HepG2 (cell line): ENCODE measurements around the gene RTEL1. TPM values are rescaled to one million over a fixed set of nuclear protein-coding genes. Genes with fewer than 3 reads are reported as not detected.

Source experiments
- ADNP ChIP-seq: sonication (generic); formaldehyde crosslinking; IDR thresholded peaks from 2 replicates; pipeline ENCODE4 v1.4.0; 2020; ENCODE audit warnings: missing genetic modification reagents
- ATM ChIP-seq: fragments of 450-650 bp; IDR thresholded peaks from 2 replicates; pipeline ENCODE4 v1.7.1; 2017; ENCODE audit warnings: mild to moderate bottlenecking, borderline replicate concordance
- BRD4 ChIP-seq: sonication (generic); formaldehyde crosslinking; IDR thresholded peaks from 2 replicates; pipeline ENCODE4 v1.4.0; 2020; ENCODE audit warnings: missing genetic modification reagents
- CEBPG ChIP-seq: IDR thresholded peaks from 2 replicates; pipeline ENCODE4 v1.6.1; 2016
- FOXA1 ChIP-seq, 2 experiments: fragments of 450-650 bp in 1 of 2; sonication (generic) in 1 of 2; formaldehyde crosslinking in 1 of 2; IDR thresholded peaks; 2 replicates each; pipeline versions ENCODE4 v1.4.0 to v1.6.1; 2016 to 2020; ENCODE audit warnings: missing genetic modification reagents in 1 of 2
- KLF12 ChIP-seq: sonication (generic); formaldehyde crosslinking; IDR thresholded peaks from 2 replicates; pipeline ENCODE4 v1.4.0; 2020; ENCODE audit warnings: missing genetic modification reagents, borderline replicate concordance
- KMT2A ChIP-seq: sonication (generic); formaldehyde crosslinking; IDR thresholded peaks from 2 replicates; pipeline ENCODE4 v1.4.0; 2020; ENCODE audit warnings: missing genetic modification reagents
- MIER2 ChIP-seq: IDR thresholded peaks from 2 replicates; pipeline ENCODE4 v1.6.1; 2016; ENCODE audit warnings: missing biosample characterization, missing genetic modification reagents
- NCOA5 ChIP-seq: sonication (generic); formaldehyde crosslinking; IDR thresholded peaks from 2 replicates; pipeline ENCODE4 v1.4.0; 2020; ENCODE audit warnings: missing genetic modification reagents
- NCOR1 ChIP-seq: fragments of 200-600 bp; sonication (generic); IDR thresholded peaks from 2 replicates; pipeline ENCODE4 v1.7.0; 2017; ENCODE audit warnings: antibody characterized with exemption, low read length, borderline replicate concordance
- NKX3-1 ChIP-seq: sonication (generic); formaldehyde crosslinking; IDR thresholded peaks from 2 replicates; pipeline ENCODE4 v1.5.0; 2020; ENCODE audit warnings: missing genetic modification reagents
- PRMT3 ChIP-seq: sonication (generic); formaldehyde crosslinking; IDR thresholded peaks from 2 replicates; pipeline ENCODE4 v1.8.1; 2022; ENCODE audit warnings: low read depth, mild to moderate bottlenecking, moderate library complexity, missing genetic modification reagents, borderline replicate concordance
- SMARCE1 ChIP-seq: fragments of 450-650 bp; IDR thresholded peaks from 2 replicates; pipeline ENCODE4 v1.6.1; 2017; ENCODE audit warnings: borderline replicate concordance
- SSRP1 ChIP-seq: IDR thresholded peaks from 2 replicates; pipeline ENCODE4 v1.6.1; 2016; ENCODE audit warnings: control low read depth
- TOPORS ChIP-seq: sonication (generic); formaldehyde crosslinking; IDR thresholded peaks from 2 replicates; pipeline ENCODE4 v1.8.0; 2023; ENCODE audit warnings: mild to moderate bottlenecking, missing genetic modification reagents
- ZFYVE20 ChIP-seq: sonication (generic); formaldehyde crosslinking; IDR thresholded peaks from 2 replicates; pipeline ENCODE4 v1.8.0; 2023; ENCODE audit warnings: low read depth, mild to moderate bottlenecking, moderate library complexity, missing genetic modification reagents, borderline replicate concordance
- ZNF180 ChIP-seq: sonication (generic); formaldehyde crosslinking; IDR thresholded peaks from 2 replicates; pipeline ENCODE4 v1.4.0; 2020; ENCODE audit warnings: low read depth, missing genetic modification reagents, borderline replicate concordance
- ZNF335 ChIP-seq: sonication (generic); formaldehyde crosslinking; IDR thresholded peaks from 2 replicates; pipeline ENCODE4 v1.4.0; 2020; ENCODE audit warnings: missing genetic modification reagents
- ZNF432 ChIP-seq: sonication (generic); formaldehyde crosslinking; IDR thresholded peaks from 2 replicates; pipeline ENCODE4 v1.5.0; 2020; ENCODE audit warnings: missing genetic modification reagents, mild to moderate bottlenecking, borderline replicate concordance
- ZNF510 ChIP-seq: sonication (generic); formaldehyde crosslinking; IDR thresholded peaks from 2 replicates; pipeline ENCODE4 v1.4.0; 2020; ENCODE audit warnings: low read depth, mild to moderate bottlenecking, missing genetic modification reagents
- ZNF546 ChIP-seq: sonication (generic); formaldehyde crosslinking; conservative IDR thresholded peaks from 2 replicates; pipeline ENCODE4 v1.8.1; 2023; ENCODE audit warnings: mild to moderate bottlenecking, missing genetic modification reagents
- ZNF788 ChIP-seq: sonication (generic); formaldehyde crosslinking; IDR thresholded peaks from 2 replicates; pipeline ENCODE4 v1.5.0; 2020; ENCODE audit warnings: mild to moderate bottlenecking, missing genetic modification reagents, borderline replicate concordance
- polyA plus RNA-seq, 8 experiments: library from polyadenylated mRNA; depleted of rRNA in 3 of 8; stranded (reverse) in 7 of 8; unstranded in 1 of 8; fragments of >200 nt; fragmentation: Illumina TruSeq in 4 of 8; extraction: Trizol in 4 of 8; gene quantifications; 2 replicates each; pipeline versions ENCODE4 v1.2.1 to v1.2.3, GENCODE V29; 2011 to 2016; ENCODE audit warnings: low read depth in 4 of 8, missing spikeins in 1 of 8, mixed read lengths in 1 of 8; ENCODE audit not compliant: insufficient read depth in 1 of 8
- total RNA-seq, 5 experiments: library from RNA; depleted of rRNA; stranded (reverse); fragments of >200 nt; fragmentation: Illumina TruSeq; extraction: Trizol; gene quantifications; 2 replicates each; pipeline ENCODE4 v1.2.3, GENCODE V29; 2016; ENCODE audit warnings: low read depth in 1 of 5
- TF ChIP-seq, protein P1 (sequence below): sonication (generic); formaldehyde crosslinking; IDR thresholded peaks from 2 replicates; pipeline ENCODE4 v1.5.0; 2020; ENCODE audit warnings: mild to moderate bottlenecking, missing genetic modification reagents
- TF ChIP-seq, protein P2 (sequence below): sonication (generic); formaldehyde crosslinking; IDR thresholded peaks from 2 replicates; pipeline ENCODE4 v1.8.1; 2023; ENCODE audit warnings: mild to moderate bottlenecking, missing genetic modification reagents
- TF ChIP-seq, protein P3 (sequence below): sonication (generic); formaldehyde crosslinking; IDR thresholded peaks from 2 replicates; pipeline ENCODE4 v1.4.0; 2020; ENCODE audit warnings: missing genetic modification reagents
- TF ChIP-seq, protein P4 (sequence below): IDR thresholded peaks from 2 replicates; pipeline ENCODE4 v1.6.1; 2016; ENCODE audit warnings: mild to moderate bottlenecking, missing biosample characterization, missing genetic modification reagents

RTEL1 gene
- total and polyA plus RNA-seq, 2 of the 13 experiments (the other 11 are each of a cell fraction or from before 2014, with no cell fraction given): 21.8 to 36.4 TPM

DNA sequence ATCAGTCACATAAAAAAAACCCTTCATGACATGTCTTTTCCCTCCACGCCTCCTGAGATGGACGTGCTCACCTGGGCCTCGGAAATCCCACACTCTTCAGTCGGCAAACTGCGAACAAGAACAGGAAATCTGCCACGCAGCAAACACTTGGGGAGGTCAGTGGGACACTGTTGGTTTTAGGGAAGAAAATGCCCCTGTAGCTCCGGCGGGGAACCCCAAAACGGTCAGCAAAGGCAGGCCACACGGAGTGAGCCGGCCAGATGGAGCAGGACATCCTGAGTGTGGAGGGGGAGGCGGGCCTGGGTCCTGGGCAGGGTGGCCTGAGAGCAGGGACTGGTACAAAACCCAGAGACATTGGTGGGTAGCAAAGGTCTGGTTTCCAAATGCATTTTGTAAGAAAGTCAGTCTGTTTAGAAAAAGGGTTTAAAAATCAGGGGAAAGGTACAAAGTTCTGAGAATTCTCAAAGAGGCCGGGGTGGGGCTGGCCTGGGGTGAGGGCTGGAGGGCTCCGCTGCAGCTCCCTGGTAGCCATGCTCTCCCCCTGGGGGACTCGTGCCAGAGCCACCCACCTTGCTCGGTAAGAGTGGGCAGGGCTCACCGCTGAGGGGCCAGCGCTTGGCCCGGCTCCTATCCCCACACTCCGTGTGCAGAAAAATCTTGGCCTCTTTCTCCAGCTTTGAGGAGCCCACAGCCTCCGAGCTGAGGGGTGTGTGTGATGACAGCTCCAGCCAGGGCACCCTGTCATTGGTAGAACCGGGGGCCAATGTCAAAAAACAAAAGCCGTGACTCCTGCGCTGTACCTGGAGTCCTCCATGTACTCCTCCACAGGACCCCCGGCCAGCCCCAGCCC is 86.7 kb downstream of the RTEL1 start (continued):
- TF ChIP-seq, protein P1, sequence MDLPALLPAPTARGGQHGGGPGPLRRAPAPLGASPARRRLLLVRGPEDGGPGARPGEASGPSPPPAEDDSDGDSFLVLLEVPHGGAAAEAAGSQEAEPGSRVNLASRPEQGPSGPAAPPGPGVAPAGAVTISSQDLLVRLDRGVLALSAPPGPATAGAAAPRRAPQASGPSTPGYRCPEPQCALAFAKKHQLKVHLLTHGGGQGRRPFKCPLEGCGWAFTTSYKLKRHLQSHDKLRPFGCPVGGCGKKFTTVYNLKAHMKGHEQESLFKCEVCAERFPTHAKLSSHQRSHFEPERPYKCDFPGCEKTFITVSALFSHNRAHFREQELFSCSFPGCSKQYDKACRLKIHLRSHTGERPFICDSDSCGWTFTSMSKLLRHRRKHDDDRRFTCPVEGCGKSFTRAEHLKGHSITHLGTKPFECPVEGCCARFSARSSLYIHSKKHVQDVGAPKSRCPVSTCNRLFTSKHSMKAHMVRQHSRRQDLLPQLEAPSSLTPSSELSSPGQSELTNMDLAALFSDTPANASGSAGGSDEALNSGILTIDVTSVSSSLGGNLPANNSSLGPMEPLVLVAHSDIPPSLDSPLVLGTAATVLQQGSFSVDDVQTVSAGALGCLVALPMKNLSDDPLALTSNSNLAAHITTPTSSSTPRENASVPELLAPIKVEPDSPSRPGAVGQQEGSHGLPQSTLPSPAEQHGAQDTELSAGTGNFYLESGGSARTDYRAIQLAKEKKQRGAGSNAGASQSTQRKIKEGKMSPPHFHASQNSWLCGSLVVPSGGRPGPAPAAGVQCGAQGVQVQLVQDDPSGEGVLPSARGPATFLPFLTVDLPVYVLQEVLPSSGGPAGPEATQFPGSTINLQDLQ: no peak; the same call in 1 of the 2 replicates
- TF ChIP-seq ADNP (CRISPR knock-in tag): no peak
- TF ChIP-seq, protein P2, sequence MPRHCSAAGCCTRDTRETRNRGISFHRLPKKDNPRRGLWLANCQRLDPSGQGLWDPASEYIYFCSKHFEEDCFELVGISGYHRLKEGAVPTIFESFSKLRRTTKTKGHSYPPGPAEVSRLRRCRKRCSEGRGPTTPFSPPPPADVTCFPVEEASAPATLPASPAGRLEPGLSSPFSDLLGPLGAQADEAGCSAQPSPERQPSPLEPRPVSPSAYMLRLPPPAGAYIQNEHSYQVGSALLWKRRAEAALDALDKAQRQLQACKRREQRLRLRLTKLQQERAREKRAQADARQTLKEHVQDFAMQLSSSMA (CRISPR knock-in tag): no peak
- no peak for TF ChIP-seq CEBPG (CRISPR knock-in tag)
- TF ChIP-seq ZNF335 (CRISPR knock-in tag): no peak
- TF ChIP-seq MIER2 (CRISPR knock-in tag): no peak
- no peak for TF ChIP-seq NCOA5 (CRISPR knock-in tag)
- TF ChIP-seq, protein P3, sequence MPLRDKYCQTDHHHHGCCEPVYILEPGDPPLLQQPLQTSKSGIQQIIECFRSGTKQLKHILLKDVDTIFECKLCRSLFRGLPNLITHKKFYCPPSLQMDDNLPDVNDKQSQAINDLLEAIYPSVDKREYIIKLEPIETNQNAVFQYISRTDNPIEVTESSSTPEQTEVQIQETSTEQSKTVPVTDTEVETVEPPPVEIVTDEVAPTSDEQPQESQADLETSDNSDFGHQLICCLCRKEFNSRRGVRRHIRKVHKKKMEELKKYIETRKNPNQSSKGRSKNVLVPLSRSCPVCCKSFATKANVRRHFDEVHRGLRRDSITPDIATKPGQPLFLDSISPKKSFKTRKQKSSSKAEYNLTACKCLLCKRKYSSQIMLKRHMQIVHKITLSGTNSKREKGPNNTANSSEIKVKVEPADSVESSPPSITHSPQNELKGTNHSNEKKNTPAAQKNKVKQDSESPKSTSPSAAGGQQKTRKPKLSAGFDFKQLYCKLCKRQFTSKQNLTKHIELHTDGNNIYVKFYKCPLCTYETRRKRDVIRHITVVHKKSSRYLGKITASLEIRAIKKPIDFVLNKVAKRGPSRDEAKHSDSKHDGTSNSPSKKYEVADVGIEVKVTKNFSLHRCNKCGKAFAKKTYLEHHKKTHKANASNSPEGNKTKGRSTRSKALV (CRISPR knock-in tag): no peak
- no peak for TF ChIP-seq ZFYVE20
- no peak for TF ChIP-seq TOPORS (CRISPR knock-in tag)
- TF ChIP-seq PRMT3 (CRISPR knock-in tag): no peak
- TF ChIP-seq BRD4 (CRISPR knock-in tag): no peak
- TF ChIP-seq SMARCE1: no peak
- no peak for TF ChIP-seq ATM
- TF ChIP-seq FOXA1 (IDR thresholded peaks at IDR 0.05): no peak
- TF ChIP-seq FOXA1 (CRISPR knock-in tag; IDR thresholded peaks at IDR 0.05): no peak
- TF ChIP-seq NKX3-1 (CRISPR knock-in tag): no peak
- TF ChIP-seq KMT2A (CRISPR knock-in tag): peak; percentile 40; the same call in 1 of the 2 replicates
- TF ChIP-seq ZNF510 (CRISPR knock-in tag): 0 out of 2 replicates have a peak, but pooled peaks have one; percentile 44
- TF ChIP-seq, protein P4, sequence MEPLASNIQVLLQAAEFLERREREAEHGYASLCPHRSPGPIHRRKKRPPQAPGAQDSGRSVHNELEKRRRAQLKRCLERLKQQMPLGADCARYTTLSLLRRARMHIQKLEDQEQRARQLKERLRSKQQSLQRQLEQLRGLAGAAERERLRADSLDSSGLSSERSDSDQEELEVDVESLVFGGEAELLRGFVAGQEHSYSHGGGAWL (CRISPR knock-in tag): no peak
- TF ChIP-seq NCOR1: peak; percentile 83
- no peak for TF ChIP-seq ZNF180 (CRISPR knock-in tag)
- peak; percentile 95 for TF ChIP-seq SSRP1 (CRISPR knock-in tag)
- TF ChIP-seq ZNF788 (CRISPR knock-in tag): no peak
- no peak for TF ChIP-seq ZNF546 (CRISPR knock-in tag)
- no peak; the same call in 1 of the 2 replicates for TF ChIP-seq KLF12 (CRISPR knock-in tag)
- TF ChIP-seq ZNF432 (CRISPR knock-in tag): no peak
